ENCODE results near the gene ARFGEF2. TPM values are rescaled to one million over a fixed set of nuclear protein-coding genes. Genes with fewer than 3 reads are reported as not detected.

ARFGEF2 gene
- total and polyA plus RNA-seq, 10 of the 15 experiments (the other 5 are each of a cell fraction or from before 2014, with no cell fraction given) = 5.2 to 24.1 (median 17.7) TPM

- no peak for TF ChIP-seq TARDBP (IDR thresholded peaks at IDR 0.05; ENCODE audit: borderline replicate concordance)
Measured at GRCh38 chr20:48999890-49000870, 78.7 kb downstream of the ARFGEF2 start (continued).

DNA sequence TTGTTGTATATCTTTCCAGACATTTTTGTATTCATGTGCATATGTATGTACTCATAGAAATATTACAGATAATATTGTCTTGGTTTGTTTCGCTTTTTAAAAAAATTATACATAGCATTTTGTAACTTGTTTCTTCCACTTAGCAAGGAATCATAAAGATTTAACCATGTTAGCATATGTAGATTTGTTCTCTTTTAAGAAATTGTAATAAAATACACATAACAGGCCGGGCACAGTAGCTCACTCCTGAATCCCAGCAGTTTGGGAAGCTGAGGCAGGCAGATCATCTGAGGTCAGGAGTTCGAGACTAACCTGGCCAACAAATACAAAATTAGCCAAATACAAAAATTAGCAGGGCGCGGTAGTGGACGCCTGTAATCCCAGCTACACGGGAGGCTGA is 80.2 kb downstream of the ARFGEF2 start:
- Histone ChIP-seq H3K9ac (ENCODE audit: control insufficient read depth, insufficient read depth, low read length) (no peak overlapping the region), H3K36me3 (ENCODE audit: control insufficient read depth in 2 of 2, insufficient read depth in 2 of 2, low read length in 1 of 2) (peaks cover 0 to 10% of the 10 kb centered on the region in 2 experiments; a peak in 3 of 4 replicates), H3K4me3 (no peak overlapping the region), H3K79me2 (ENCODE audit: control insufficient read depth, insufficient read depth, low read length) (no peaks in the 10 kb centered on the region), H4K20me1 (ENCODE audit: control insufficient read depth, insufficient read depth) (no peaks in the 10 kb centered on the region), H3K27ac (ENCODE audit: control insufficient read depth, insufficient read depth) (no peak overlapping the region), H3K9me3 (replicated peaks; ENCODE audit: control insufficient read depth, insufficient read depth, low read length) (no peaks in the 10 kb centered on the region), H2AFZ (ENCODE audit: control insufficient read depth, low read depth, low read length) (no peak overlapping the region), H3K4me2 (ENCODE audit: control insufficient read depth, insufficient read depth) (no peak overlapping the region), H3K27me3 (replicated peaks in 1 of 2; ENCODE audit: control insufficient read depth in 2 of 2, insufficient read depth in 2 of 2, low read length in 1 of 2) (no peaks in the 10 kb centered on the region), H3K4me1 (ENCODE audit: control insufficient read depth, insufficient read depth, low read length) (no peaks in the 10 kb centered on the region)
- DNase-seq (ENCODE audit: low read depth, low spot score) (no peak), FAIRE-seq (no peak), ATAC-seq (no peak)
- ChIA-PET CTCF (interaction anchor here (0.7 kb wide), 1 partner anchor 21 kb away, joined by 3 read pairs; no protein-coding TSS in a partner anchor), POLR2A (no interaction called here), SMC1A (ENCODE audit: uncharacterized antibody, unreplicated experiment) (no interaction called here), RAD21 (ENCODE audit: unreplicated experiment) (no interaction called here)
- in situ Hi-C loops (cut with MboI) (no loop called here), intact Hi-C loops (cut with micrococcal nuclease; ENCODE audit: unreplicated experiment) (no loop called here)
- TF ChIP-seq KDM1A (IDR thresholded peaks at IDR 0.05; ENCODE audit: borderline replicate concordance) (no peak), SMARCA5 (IDR thresholded peaks at IDR 0.05) (no peak), CREB1 (IDR thresholded peaks at IDR 0.05; ENCODE audit: low read depth) (no peak)
- WGBS (ENCODE audit: insufficient coverage, insufficient replicate concordance, low lambda C conversion rate, missing lambda C conversion rate) = 98% methylated on average over 7 of the region's 7 CpGs
- no TSS peak for BruUV-seq (replicated peaks)

- WGBS (ENCODE audit: insufficient coverage, insufficient replicate concordance, low lambda C conversion rate, missing lambda C conversion rate) = 100% methylated on average over 8 of the region's 8 CpGs
- no peaks in the 10 kb centered on the region for H3K4me1 ChIP-seq (ENCODE audit: control insufficient read depth, insufficient read depth, low read length)
- H3K27me3 ChIP-seq (replicated peaks in 1 of 2; ENCODE audit: control insufficient read depth in 2 of 2, insufficient read depth in 2 of 2, low read length in 1 of 2) = no peaks in the 10 kb centered on the region
- DNase-seq (ENCODE audit: low read depth, low spot score) (no peak), ATAC-seq (no peak), FAIRE-seq (no peak)
- CTCF ChIA-PET = no interaction called here
- H3K27ac ChIP-seq (ENCODE audit: control insufficient read depth, insufficient read depth) = no peak overlapping the region
- H3K79me2 ChIP-seq (ENCODE audit: control insufficient read depth, insufficient read depth, low read length) = no peaks in the 10 kb centered on the region
- no peak overlapping the region for H3K9ac ChIP-seq (ENCODE audit: control insufficient read depth, insufficient read depth, low read length)
- H2AFZ ChIP-seq (ENCODE audit: control insufficient read depth, low read depth, low read length) = no peak overlapping the region
- POLR2A ChIA-PET = no interaction called here
- no peak for TF ChIP-seq RUNX3 (IDR thresholded peaks at IDR 0.05; ENCODE audit: low read length)
- TF ChIP-seq, protein P1, sequence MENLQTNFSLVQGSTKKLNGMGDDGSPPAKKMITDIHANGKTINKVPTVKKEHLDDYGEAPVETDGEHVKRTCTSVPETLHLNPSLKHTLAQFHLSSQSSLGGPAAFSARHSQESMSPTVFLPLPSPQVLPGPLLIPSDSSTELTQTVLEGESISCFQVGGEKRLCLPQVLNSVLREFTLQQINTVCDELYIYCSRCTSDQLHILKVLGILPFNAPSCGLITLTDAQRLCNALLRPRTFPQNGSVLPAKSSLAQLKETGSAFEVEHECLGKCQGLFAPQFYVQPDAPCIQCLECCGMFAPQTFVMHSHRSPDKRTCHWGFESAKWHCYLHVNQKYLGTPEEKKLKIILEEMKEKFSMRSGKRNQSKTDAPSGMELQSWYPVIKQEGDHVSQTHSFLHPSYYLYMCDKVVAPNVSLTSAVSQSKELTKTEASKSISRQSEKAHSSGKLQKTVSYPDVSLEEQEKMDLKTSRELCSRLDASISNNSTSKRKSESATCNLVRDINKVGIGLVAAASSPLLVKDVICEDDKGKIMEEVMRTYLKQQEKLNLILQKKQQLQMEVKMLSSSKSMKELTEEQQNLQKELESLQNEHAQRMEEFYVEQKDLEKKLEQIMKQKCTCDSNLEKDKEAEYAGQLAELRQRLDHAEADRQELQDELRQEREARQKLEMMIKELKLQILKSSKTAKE (IDR thresholded peaks at IDR 0.05; ENCODE audit: low read depth, poor library complexity, severe bottlenecking) = no peak
- TF ChIP-seq KDM1A (IDR thresholded peaks at IDR 0.05; ENCODE audit: borderline replicate concordance) = no peak
- no peak for TF ChIP-seq ZNF24 (IDR thresholded peaks at IDR 0.05)
- H3K9me3 ChIP-seq (replicated peaks; ENCODE audit: control insufficient read depth, insufficient read depth, low read length) = no peaks in the 10 kb centered on the region
- intact Hi-C loops (cut with micrococcal nuclease; ENCODE audit: unreplicated experiment) = no loop called here
- no peak overlapping the region for H3K4me3 ChIP-seq
- no TSS peak for BruUV-seq (replicated peaks)
- SMC1A ChIA-PET (ENCODE audit: uncharacterized antibody, unreplicated experiment) = no interaction called here
- in situ Hi-C loops (cut with MboI) = no loop called here
- peaks cover 4 to 15% of the 10 kb centered on the region in 2 experiments; a peak in 3 of 4 replicates for H3K36me3 ChIP-seq (ENCODE audit: control insufficient read depth in 2 of 2, insufficient read depth in 2 of 2, low read length in 1 of 2)
- H4K20me1 ChIP-seq (ENCODE audit: control insufficient read depth, insufficient read depth) = no peaks in the 10 kb centered on the region
- RAD21 ChIA-PET (ENCODE audit: unreplicated experiment) = interaction anchor here (1.0 kb wide), 1 partner anchor 43 kb away, joined by 3 read pairs; no protein-coding TSS in a partner anchor
- no peak overlapping the region for H3K4me2 ChIP-seq (ENCODE audit: control insufficient read depth, insufficient read depth)
Measured at GRCh38 chr20:49006446-49006980, 85.0 kb downstream of the ARFGEF2 start.
